ENCODE measurements around the gene UGGT1. TPM values are rescaled to one million over a fixed set of nuclear protein-coding genes. Genes with fewer than 3 reads are reported as not detected.

Gene UGGT1
- total RNA-seq, 1 donor from 2014 or later: 43.7 TPM

- TF ChIP-seq, protein P1, sequence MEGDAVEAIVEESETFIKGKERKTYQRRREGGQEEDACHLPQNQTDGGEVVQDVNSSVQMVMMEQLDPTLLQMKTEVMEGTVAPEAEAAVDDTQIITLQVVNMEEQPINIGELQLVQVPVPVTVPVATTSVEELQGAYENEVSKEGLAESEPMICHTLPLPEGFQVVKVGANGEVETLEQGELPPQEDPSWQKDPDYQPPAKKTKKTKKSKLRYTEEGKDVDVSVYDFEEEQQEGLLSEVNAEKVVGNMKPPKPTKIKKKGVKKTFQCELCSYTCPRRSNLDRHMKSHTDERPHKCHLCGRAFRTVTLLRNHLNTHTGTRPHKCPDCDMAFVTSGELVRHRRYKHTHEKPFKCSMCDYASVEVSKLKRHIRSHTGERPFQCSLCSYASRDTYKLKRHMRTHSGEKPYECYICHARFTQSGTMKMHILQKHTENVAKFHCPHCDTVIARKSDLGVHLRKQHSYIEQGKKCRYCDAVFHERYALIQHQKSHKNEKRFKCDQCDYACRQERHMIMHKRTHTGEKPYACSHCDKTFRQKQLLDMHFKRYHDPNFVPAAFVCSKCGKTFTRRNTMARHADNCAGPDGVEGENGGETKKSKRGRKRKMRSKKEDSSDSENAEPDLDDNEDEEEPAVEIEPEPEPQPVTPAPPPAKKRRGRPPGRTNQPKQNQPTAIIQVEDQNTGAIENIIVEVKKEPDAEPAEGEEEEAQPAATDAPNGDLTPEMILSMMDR (IDR thresholded peaks at IDR 0.05): no peak
- Mint-ChIP-seq H3K36me3 (ENCODE audit: unreplicated experiment) (no peaks in the 10 kb centered on the region), H3K27me3 (ENCODE audit: unreplicated experiment) (no peaks in the 10 kb centered on the region), H3K4me1 (ENCODE audit: unreplicated experiment) (no peaks in the 10 kb centered on the region), H3K9me3 (ENCODE audit: unreplicated experiment) (no peaks in the 10 kb centered on the region), H3K4me3 (ENCODE audit: unreplicated experiment) (no peak overlapping the region), H3K27ac (ENCODE audit: unreplicated experiment) (no peak overlapping the region)
- DNase-seq (ENCODE audit: extremely low spot score, unreplicated experiment): no peak
Measured at GRCh38 chr2:128069769-128070168, 21.2 kb upstream of the UGGT1 start.

DNA sequence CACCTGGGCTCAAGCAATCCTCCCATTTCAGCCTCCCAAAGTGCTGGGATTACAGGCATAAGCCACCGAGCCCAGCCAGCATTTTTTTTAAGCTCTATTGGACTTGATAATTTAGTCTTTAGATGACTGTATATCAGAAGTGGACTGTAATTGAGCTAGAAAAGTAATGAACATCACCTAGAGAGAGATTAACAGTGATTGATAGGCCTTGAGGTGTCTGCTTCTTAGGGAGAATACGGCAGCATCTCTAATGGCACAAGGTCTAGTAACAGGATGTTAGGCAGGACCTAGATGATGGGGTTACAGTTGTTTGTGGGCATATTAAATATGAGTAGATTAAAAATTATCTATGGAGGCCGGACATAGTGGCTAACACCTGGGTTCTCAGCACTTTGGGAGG is 17.7 kb upstream of the UGGT1 start:
- peaks cover 7% of the 10 kb centered on the region for H3K27me3 Mint-ChIP-seq (ENCODE audit: unreplicated experiment)
- TF ChIP-seq, protein P1 (IDR thresholded peaks at IDR 0.05): no peak
- no peak overlapping the region for H3K27ac Mint-ChIP-seq (ENCODE audit: unreplicated experiment)
- no peak overlapping the region for H3K4me3 Mint-ChIP-seq (ENCODE audit: unreplicated experiment)
- no peaks in the 10 kb centered on the region for H3K36me3 Mint-ChIP-seq (ENCODE audit: unreplicated experiment)
- peaks cover 3% of the 10 kb centered on the region for H3K9me3 Mint-ChIP-seq (ENCODE audit: unreplicated experiment)
- no peak for DNase-seq (ENCODE audit: extremely low spot score, unreplicated experiment)
- H3K4me1 Mint-ChIP-seq (ENCODE audit: unreplicated experiment): no peaks in the 10 kb centered on the region

- Mint-ChIP-seq H3K36me3 (ENCODE audit: unreplicated experiment) (no peaks in the 10 kb centered on the region), H3K27me3 (ENCODE audit: unreplicated experiment) (peaks cover 13% of the 10 kb centered on the region), H3K27ac (ENCODE audit: unreplicated experiment) (no peak overlapping the region)
Measured at GRCh38 chr2:128076461-128077106, 14.4 kb upstream of the UGGT1 start.

GRCh38 chr2:128084757-128085156 is 6.2 kb upstream of the UGGT1 start:
- H3K36me3 Mint-ChIP-seq (ENCODE audit: unreplicated experiment): no peaks in the 10 kb centered on the region
- TF ChIP-seq, protein P1 (IDR thresholded peaks at IDR 0.05): no peak
- DNase-seq (ENCODE audit: extremely low spot score, unreplicated experiment): no peak
- H3K4me3 Mint-ChIP-seq (ENCODE audit: unreplicated experiment): no peak overlapping the region
- peaks cover 6% of the 10 kb centered on the region for H3K9me3 Mint-ChIP-seq (ENCODE audit: unreplicated experiment)
- peaks cover 5% of the 10 kb centered on the region for H3K27me3 Mint-ChIP-seq (ENCODE audit: unreplicated experiment)
- peaks cover 5% of the 10 kb centered on the region for H3K4me1 Mint-ChIP-seq (ENCODE audit: unreplicated experiment)
- H3K27ac Mint-ChIP-seq (ENCODE audit: unreplicated experiment): no peak overlapping the region

More at GRCh38 chr2:128076461-128077106, 14.4 kb upstream of the UGGT1 start:
- Mint-ChIP-seq H3K4me1 (ENCODE audit: unreplicated experiment) (no peaks in the 10 kb centered on the region), H3K9me3 (ENCODE audit: unreplicated experiment) (peaks cover 3% of the 10 kb centered on the region), H3K4me3 (ENCODE audit: unreplicated experiment) (no peak overlapping the region)
- no peak for DNase-seq (ENCODE audit: extremely low spot score, unreplicated experiment)
- TF ChIP-seq, protein P1 (IDR thresholded peaks at IDR 0.05): no peak

DNA sequence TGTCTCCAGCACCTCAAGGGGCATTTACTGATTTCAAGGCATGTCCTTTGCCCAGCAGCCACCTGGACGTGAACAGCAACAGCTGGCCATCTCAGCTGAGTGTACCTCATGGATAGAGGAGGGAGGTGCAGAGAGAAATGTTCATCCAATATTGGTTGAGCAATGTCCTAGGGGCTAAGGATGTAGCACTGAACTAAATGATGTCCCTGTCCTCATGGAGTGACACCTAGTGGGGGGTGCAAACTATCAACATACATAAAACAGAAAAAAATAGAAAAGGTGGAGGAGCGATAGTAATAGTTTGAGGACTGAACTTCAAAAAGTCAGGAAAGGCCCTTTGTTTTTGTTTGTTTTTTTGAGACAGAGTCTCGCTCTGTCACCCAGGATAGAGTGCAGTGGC is 4.8 kb upstream of the UGGT1 start:
- H3K27ac Mint-ChIP-seq (ENCODE audit: unreplicated experiment): no peak overlapping the region
- H3K9me3 Mint-ChIP-seq (ENCODE audit: unreplicated experiment): peaks cover 6% of the 10 kb centered on the region
- DNase-seq (ENCODE audit: extremely low spot score, unreplicated experiment): no peak
- no peaks in the 10 kb centered on the region for H3K36me3 Mint-ChIP-seq (ENCODE audit: unreplicated experiment)
- H3K27me3 Mint-ChIP-seq (ENCODE audit: unreplicated experiment): no peaks in the 10 kb centered on the region
- H3K4me1 Mint-ChIP-seq (ENCODE audit: unreplicated experiment): peaks cover 11% of the 10 kb centered on the region
- TF ChIP-seq, protein P1 (IDR thresholded peaks at IDR 0.05): no peak
- H3K4me3 Mint-ChIP-seq (ENCODE audit: unreplicated experiment): no peak overlapping the region
